Measurements from ENCODE around the gene SCUBE2. TPM values are rescaled to one million over a fixed set of nuclear protein-coding genes. Genes with fewer than 3 reads are reported as not detected.

The SCUBE2 gene
- total and polyA plus RNA-seq, 7 donors, result 1.2 to 4.3 (median 1.7) TPM

- no peak for DNase-seq
- TF ChIP-seq, protein P1, sequence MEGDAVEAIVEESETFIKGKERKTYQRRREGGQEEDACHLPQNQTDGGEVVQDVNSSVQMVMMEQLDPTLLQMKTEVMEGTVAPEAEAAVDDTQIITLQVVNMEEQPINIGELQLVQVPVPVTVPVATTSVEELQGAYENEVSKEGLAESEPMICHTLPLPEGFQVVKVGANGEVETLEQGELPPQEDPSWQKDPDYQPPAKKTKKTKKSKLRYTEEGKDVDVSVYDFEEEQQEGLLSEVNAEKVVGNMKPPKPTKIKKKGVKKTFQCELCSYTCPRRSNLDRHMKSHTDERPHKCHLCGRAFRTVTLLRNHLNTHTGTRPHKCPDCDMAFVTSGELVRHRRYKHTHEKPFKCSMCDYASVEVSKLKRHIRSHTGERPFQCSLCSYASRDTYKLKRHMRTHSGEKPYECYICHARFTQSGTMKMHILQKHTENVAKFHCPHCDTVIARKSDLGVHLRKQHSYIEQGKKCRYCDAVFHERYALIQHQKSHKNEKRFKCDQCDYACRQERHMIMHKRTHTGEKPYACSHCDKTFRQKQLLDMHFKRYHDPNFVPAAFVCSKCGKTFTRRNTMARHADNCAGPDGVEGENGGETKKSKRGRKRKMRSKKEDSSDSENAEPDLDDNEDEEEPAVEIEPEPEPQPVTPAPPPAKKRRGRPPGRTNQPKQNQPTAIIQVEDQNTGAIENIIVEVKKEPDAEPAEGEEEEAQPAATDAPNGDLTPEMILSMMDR (IDR thresholded peaks at IDR 0.05), result no peak
- intact Hi-C loops (cut with DNase I), result no loop called here
- H3K9me3 ChIP-seq, result no peaks in the 10 kb centered on the region
- H3K27ac ChIP-seq, result no peak overlapping the region
- no peaks in the 10 kb centered on the region for H3K27me3 ChIP-seq (ENCODE audit: insufficient read depth in 3 of 3, low read length in 2 of 3)
- no peak overlapping the region for H3K4me3 ChIP-seq
- no peak for ATAC-seq
- H3K4me1 ChIP-seq, result no peaks in the 10 kb centered on the region
- 70 to 80% (median 78%) methylated on average over 2 of the region's 2 CpGs for WGBS, 3 donors
- H3K36me3 ChIP-seq (ENCODE audit: insufficient read depth in 1 of 2, low read depth in 1 of 2), result no peaks in the 10 kb centered on the region
Measured at GRCh38 chr11:9123595-9124304, 32.4 kb upstream of the SCUBE2 start.

DNA sequence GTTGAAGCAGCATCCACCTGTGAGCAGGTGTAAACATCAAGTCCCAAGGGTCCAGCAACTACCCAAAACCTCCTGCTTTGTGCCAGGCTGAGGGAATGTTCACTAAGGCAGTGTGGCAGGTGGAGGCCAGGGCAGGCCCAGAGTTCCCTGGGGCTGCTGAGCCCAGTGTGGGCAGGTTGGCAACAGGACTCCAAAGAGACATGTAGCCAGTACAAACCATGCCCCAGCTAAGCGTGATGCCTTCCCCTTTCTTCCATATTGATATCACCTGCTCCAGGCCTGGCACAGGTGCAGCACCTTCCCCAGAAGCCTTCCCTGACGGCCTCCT lies 30.0 kb upstream of the SCUBE2 start:
- no peaks in the 10 kb centered on the region for H3K9me3 ChIP-seq
- no peak overlapping the region for H3K4me3 ChIP-seq
- ATAC-seq (no peak), DNase-seq (no peak)
- H3K27me3 ChIP-seq (ENCODE audit: insufficient read depth in 3 of 3, low read length in 2 of 3), result no peaks in the 10 kb centered on the region
- intact Hi-C loops (cut with DNase I), result no loop called here
- no peak overlapping the region for H3K27ac ChIP-seq
- H3K4me1 ChIP-seq, result no peaks in the 10 kb centered on the region
- TF ChIP-seq, protein P1 (IDR thresholded peaks at IDR 0.05), result no peak
- no peaks in the 10 kb centered on the region for H3K36me3 ChIP-seq (ENCODE audit: insufficient read depth in 1 of 2, low read depth in 1 of 2)
- 96 to 97% (median 96%) methylated on average over 2 of the region's 2 CpGs for WGBS, 3 donors

GRCh38 chr11:9120664-9121468 lies 29.5 kb upstream of the SCUBE2 start:
- TF ChIP-seq, protein P1 (IDR thresholded peaks at IDR 0.05), result no peak
- DNase-seq (no peak), ATAC-seq (peak in 3 of 4 donors; percentile 27 to 62 (median 43))
- H3K27me3 ChIP-seq (ENCODE audit: insufficient read depth in 3 of 3, low read length in 2 of 3), result no peaks in the 10 kb centered on the region
- WGBS, 3 donors, result 45 to 50% (median 46%) methylated on average over 9 of the region's 9 CpGs
- no peaks in the 10 kb centered on the region for H3K9me3 ChIP-seq
- no peak overlapping the region for H3K27ac ChIP-seq
- H3K4me1 ChIP-seq, result no peaks in the 10 kb centered on the region
- intact Hi-C loops (cut with DNase I), result no loop called here
- no peaks in the 10 kb centered on the region for H3K36me3 ChIP-seq (ENCODE audit: insufficient read depth in 1 of 2, low read depth in 1 of 2)
- H3K4me3 ChIP-seq, result no peak overlapping the region

DNA sequence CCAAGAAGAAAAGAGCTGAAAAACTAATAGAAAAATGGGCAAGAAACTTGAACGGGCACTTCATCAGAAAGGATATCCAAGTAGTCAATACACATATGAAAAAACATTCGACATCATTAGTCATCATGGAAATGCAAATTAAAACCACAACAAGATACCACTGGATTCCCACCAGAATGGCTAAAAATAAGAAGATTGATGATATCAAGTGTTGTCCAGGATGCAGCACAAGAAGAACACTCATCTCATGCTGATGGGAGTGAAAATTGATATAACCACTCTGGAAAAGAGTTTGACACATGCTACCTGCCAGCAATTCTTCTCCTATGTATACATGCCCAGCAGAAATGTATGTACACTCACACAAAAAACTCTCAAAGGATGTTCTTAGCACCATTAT lies 26.9 kb upstream of the SCUBE2 start:
- peak in 2 of 4 donors; percentile 29 to 55 for ATAC-seq
- H3K27me3 ChIP-seq (ENCODE audit: insufficient read depth in 3 of 3, low read length in 2 of 3), result no peaks in the 10 kb centered on the region
- H3K9me3 ChIP-seq, result no peaks in the 10 kb centered on the region
- intact Hi-C loops (cut with DNase I), result no loop called here
- no peak for DNase-seq
- H3K36me3 ChIP-seq (ENCODE audit: insufficient read depth in 1 of 2, low read depth in 1 of 2), result no peaks in the 10 kb centered on the region
- no peak overlapping the region for H3K4me3 ChIP-seq
- TF ChIP-seq, protein P1 (IDR thresholded peaks at IDR 0.05), result no peak
- WGBS, 3 donors, result 47 to 82% (median 69%) methylated on average over 2 of the region's 2 CpGs
- no peaks in the 10 kb centered on the region for H3K4me1 ChIP-seq
- H3K27ac ChIP-seq, result no peak overlapping the region
